ENCODE measurements around the gene MYCBPAP. TPM values are rescaled to one million over a fixed set of nuclear protein-coding genes. Genes with fewer than 3 reads are reported as not detected.

MYCBPAP gene
- total RNA-seq, 2 experiments from 2014 or later = 0.78 to 1.5 TPM

DNA sequence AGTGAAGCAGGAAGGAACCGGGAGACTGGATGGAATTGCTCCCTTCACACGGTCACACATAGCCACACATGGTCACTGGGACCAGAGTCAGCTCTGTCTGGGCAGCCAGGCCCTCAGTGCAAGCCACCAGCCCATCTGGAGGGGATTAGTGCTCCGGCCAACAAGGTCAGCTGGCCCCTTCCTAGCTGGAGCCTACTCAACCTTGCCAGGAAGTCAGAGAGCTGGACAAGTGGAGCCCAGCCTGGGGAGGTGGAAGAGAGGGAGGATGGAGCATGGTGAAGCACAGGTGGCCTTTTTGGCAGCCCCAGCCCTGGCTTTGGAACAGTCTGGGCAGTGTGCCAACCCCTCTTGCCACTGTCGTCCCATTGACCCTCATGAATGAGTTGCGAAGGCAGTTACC lies 48.6 kb downstream of the MYCBPAP start:
- intact Hi-C loops (cut with DNase I, micrococcal nuclease) = loop anchor here in 1 of 2 experiments (5.0 kb wide), 1 partner anchor 135 kb away; no protein-coding TSS in a partner anchor

GRCh38 chr17:50557630-50558029 lies 49.4 kb downstream of the MYCBPAP start:
- no peaks in the 10 kb centered on the region for H3K9me3 Mint-ChIP-seq
- no peaks in the 10 kb centered on the region for H3K36me3 Mint-ChIP-seq (ENCODE audit: low read depth)
- Histone ChIP-seq H3K36me3 (ENCODE audit: insufficient read depth, low read length) (no peaks in the 10 kb centered on the region), H3K27me3 (ENCODE audit: control insufficient read depth in 1 of 2, insufficient read depth in 2 of 2, low read length in 2 of 2) (peaks cover 40 to 42% of the 10 kb centered on the region in 2 experiments), H3K27ac (ENCODE audit: low read depth in 1 of 2, low read length in 2 of 2) (no peak overlapping the region), H3K4me1 (ENCODE audit: insufficient read depth, low read length) (peaks cover 37% of the 10 kb centered on the region), H3K9me3 (ENCODE audit: control insufficient read depth in 1 of 2, insufficient read depth in 1 of 2, low read length in 2 of 2) (peaks cover 0 to 21% of the 10 kb centered on the region in 2 experiments), H3K4me3 (ENCODE audit: low read length) (no peak overlapping the region)
- intact Hi-C loops (cut with DNase I, micrococcal nuclease) = loop anchor here in 1 of 2 experiments (5.0 kb wide), 1 partner anchor 135 kb away; no protein-coding TSS in a partner anchor
- CTCF ChIA-PET = no interaction called here
- no peak for TF ChIP-seq CTCF (IDR thresholded peaks at IDR 0.05)
- ATAC-seq (ENCODE audit: poor library complexity) (no peak), DNase-seq (no peak)
- peak overlapping the region; percentile 45 for H3K4me3 Mint-ChIP-seq
- POLR2A ChIA-PET = no interaction called here
- H3K27ac Mint-ChIP-seq = no peak overlapping the region
- peaks cover 26% of the 10 kb centered on the region for H3K4me1 Mint-ChIP-seq (ENCODE audit: low read depth)
- H3K27me3 Mint-ChIP-seq = peaks cover 50% of the 10 kb centered on the region

More for the DNA sequence above, 48.6 kb downstream of the MYCBPAP start:
- no peaks in the 10 kb centered on the region for H3K36me3 Mint-ChIP-seq (ENCODE audit: low read depth)
- ATAC-seq (ENCODE audit: poor library complexity) (no peak), DNase-seq (no peak)
- POLR2A ChIA-PET = no interaction called here
- peaks cover 29% of the 10 kb centered on the region for H3K4me1 ChIP-seq (ENCODE audit: insufficient read depth, low read length)
- H3K4me3 Mint-ChIP-seq = no peak overlapping the region
- no peak for TF ChIP-seq CTCF (IDR thresholded peaks at IDR 0.05)
- H3K9me3 Mint-ChIP-seq = no peaks in the 10 kb centered on the region
- H3K27ac ChIP-seq (ENCODE audit: low read depth in 1 of 2, low read length in 2 of 2) = no peak overlapping the region
- peaks cover 0 to 15% of the 10 kb centered on the region in 2 experiments for H3K9me3 ChIP-seq (ENCODE audit: control insufficient read depth in 1 of 2, insufficient read depth in 1 of 2, low read length in 2 of 2)
- H3K4me3 ChIP-seq (ENCODE audit: low read length) = no peak overlapping the region
- peaks cover 43% of the 10 kb centered on the region for H3K27me3 Mint-ChIP-seq
- no peaks in the 10 kb centered on the region for H3K36me3 ChIP-seq (ENCODE audit: insufficient read depth, low read length)
- H3K27ac Mint-ChIP-seq = no peak overlapping the region
- H3K27me3 ChIP-seq (ENCODE audit: control insufficient read depth in 1 of 2, insufficient read depth in 2 of 2, low read length in 2 of 2) = peaks cover 33 to 36% of the 10 kb centered on the region in 2 experiments
- CTCF ChIA-PET = no interaction called here
- peaks cover 21% of the 10 kb centered on the region for H3K4me1 Mint-ChIP-seq (ENCODE audit: low read depth)

- peaks cover 0 to 24% of the 10 kb centered on the region in 2 experiments for H3K9me3 ChIP-seq (ENCODE audit: control insufficient read depth in 1 of 2, insufficient read depth in 1 of 2, low read length in 2 of 2)
- ChIA-PET CTCF (no interaction called here), POLR2A (no interaction called here)
- H3K9me3 Mint-ChIP-seq = no peaks in the 10 kb centered on the region
- intact Hi-C loops (cut with DNase I, micrococcal nuclease) = loop anchor here in 1 of 2 experiments (5.0 kb wide), 1 partner anchor 136 kb away; no protein-coding TSS in a partner anchor
- no peaks in the 10 kb centered on the region for H3K36me3 Mint-ChIP-seq (ENCODE audit: low read depth)
- no peak for DNase-seq
- H3K4me3 ChIP-seq (ENCODE audit: low read length) = no peak overlapping the region
- no peak overlapping the region for H3K27ac Mint-ChIP-seq
- H3K4me1 Mint-ChIP-seq (ENCODE audit: low read depth) = peaks cover 27% of the 10 kb centered on the region
- ATAC-seq (ENCODE audit: poor library complexity) = no peak
- H3K4me1 ChIP-seq (ENCODE audit: insufficient read depth, low read length) = peaks cover 41% of the 10 kb centered on the region
- TF ChIP-seq CTCF (IDR thresholded peaks at IDR 0.05) = no peak
- H3K27me3 Mint-ChIP-seq = peaks cover 55% of the 10 kb centered on the region
- H3K27me3 ChIP-seq (ENCODE audit: control insufficient read depth in 1 of 2, insufficient read depth in 2 of 2, low read length in 2 of 2) = peaks cover 45 to 46% of the 10 kb centered on the region in 2 experiments
- no peak overlapping the region for H3K27ac ChIP-seq (ENCODE audit: low read depth in 1 of 2, low read length in 2 of 2)
- H3K4me3 Mint-ChIP-seq = peak overlapping the region; percentile 45
- no peaks in the 10 kb centered on the region for H3K36me3 ChIP-seq (ENCODE audit: insufficient read depth, low read length)
Observed at GRCh38 chr17:50558091-50558490, 49.9 kb downstream of the MYCBPAP start.

All from CD4-positive, alpha-beta T cell (primary cell).